GM23338 (cell line): ENCODE results near the gene QRFP. TPM values are rescaled to one million over a fixed set of nuclear protein-coding genes. Genes with fewer than 3 reads are reported as not detected.

Experiments
- ATAC-seq: fragments of 200-7000 bp; cut with Tn5 transposase; 3 replicates; pipeline ENCODE4 v1.9.1; 2020
- DNase-seq: peaks from one replicate; pipeline ENCODE4 v3.0.0-alpha.2; 2015; ENCODE audit warnings: low spot score
- H2AFZ ChIP-seq: fragments of 200-600 bp; sonication (generic); 2 replicates; pipeline ENCODE4 v1.8.0; 2016; ENCODE audit warnings: antibody characterized with exemption, mild to moderate bottlenecking, moderate library complexity
- H3F3A ChIP-seq: fragments of 200-600 bp; sonication (generic); replicated peaks from 2 replicates; pipeline ENCODE4 v1.8.0; 2017; ENCODE audit warnings: antibody characterized with exemption, mixed run types, low read depth
- H3K27ac ChIP-seq: fragments of 200-600 bp; sonication (generic); 2 replicates; pipeline ENCODE4 v1.6.1; 2016; ENCODE audit warnings: low read depth
- H3K27me3 ChIP-seq: fragments of 200-600 bp; sonication (generic); 2 replicates; pipeline ENCODE4 v1.8.0; 2016; ENCODE audit warnings: mild to moderate bottlenecking, mixed run types, moderate library complexity; ENCODE audit not compliant: insufficient read depth
- H3K36me3 ChIP-seq: fragments of 200-600 bp; sonication (generic); 2 replicates; pipeline ENCODE4 v1.8.0; 2016; ENCODE audit warnings: mild to moderate bottlenecking; ENCODE audit not compliant: insufficient read depth
- H3K4me1 ChIP-seq: fragments of 200-600 bp; sonication (generic); 2 replicates; pipeline ENCODE4 v1.8.0; 2016; ENCODE audit warnings: mild to moderate bottlenecking, moderate library complexity; ENCODE audit not compliant: insufficient read depth
- H3K4me2 ChIP-seq: fragments of 200-600 bp; sonication (generic); 2 replicates; pipeline ENCODE4 v1.7.1; 2017; ENCODE audit warnings: mixed run types
- H3K4me3 ChIP-seq: fragments of 200-600 bp; sonication (generic); 2 replicates; pipeline ENCODE4 v1.6.1; 2016; ENCODE audit warnings: mixed run types
- H3K79me2 ChIP-seq: fragments of 200-600 bp; sonication (generic); replicated peaks from 2 replicates; pipeline ENCODE4 v1.8.0; 2017; ENCODE audit warnings: mild to moderate bottlenecking; ENCODE audit not compliant: insufficient read depth
- H3K9me2 ChIP-seq: fragments of 200-600 bp; sonication (generic); 2 replicates; pipeline ENCODE4 v1.8.0; 2017; ENCODE audit not compliant: insufficient read depth
- H4K20me1 ChIP-seq: fragments of 200-600 bp; sonication (generic); replicated peaks from 2 replicates; pipeline ENCODE4 v1.8.0; 2017; ENCODE audit warnings: mild to moderate bottlenecking; ENCODE audit not compliant: insufficient read depth
- H3K27ac Mint-ChIP-seq: 2 replicates; pipeline ENCODE4 v1.8.0; 2020; ENCODE audit warnings: inconsistent platforms, mild to moderate bottlenecking, moderate library complexity, mixed read lengths
- H3K27me3 Mint-ChIP-seq: 3 replicates; pipeline ENCODE4 v1.8.0; 2022; ENCODE audit warnings: low read depth, mild to moderate bottlenecking, moderate library complexity, mixed read lengths, inconsistent platforms; ENCODE audit not compliant: insufficient read depth, poor library complexity
- H3K36me3 Mint-ChIP-seq: 3 replicates; pipeline ENCODE4 v1.8.0; 2021; ENCODE audit warnings: low read depth, mild to moderate bottlenecking, inconsistent platforms, moderate library complexity, mixed read lengths
- H3K4me1 Mint-ChIP-seq: 3 replicates; pipeline ENCODE4 v1.8.0; 2020; ENCODE audit warnings: mild to moderate bottlenecking, inconsistent platforms, mixed read lengths
- H3K4me3 Mint-ChIP-seq: 3 replicates; pipeline ENCODE4 v1.8.0; 2021; ENCODE audit warnings: moderate library complexity, mild to moderate bottlenecking, inconsistent platforms, mixed read lengths
- H3K9me3 Mint-ChIP-seq: 3 replicates; pipeline ENCODE4 v1.8.0; 2020; ENCODE audit warnings: moderate library complexity, mild to moderate bottlenecking, inconsistent platforms, mixed read lengths
- CREB1 ChIP-seq: fragments of 250-450 bp; sonication (Bioruptor Pico); IDR thresholded peaks from 2 replicates; pipeline ENCODE4 v1.5.0; 2020; ENCODE audit warnings: low read depth, mild to moderate bottlenecking, moderate library complexity
- CTCF ChIP-seq, 2 experiments: fragments of 200-600 bp in 1 of 2; sonication (generic) in 1 of 2; conservative IDR thresholded peaks; 2 replicates each; pipeline versions ENCODE4 v1.5.1 to v1.6.1; 2016 to 2017; ENCODE audit warnings: antibody characterized with exemption in 2 of 2, low read depth in 2 of 2, mild to moderate bottlenecking in 2 of 2, moderate library complexity in 1 of 2
- ETS1 ChIP-seq: IDR thresholded peaks from 2 replicates; pipeline ENCODE4 v1.6.1; 2016; ENCODE audit warnings: antibody characterized with exemption
- EZH2 ChIP-seq: fragments of 200-600 bp; sonication (generic); IDR thresholded peaks from one replicate; pipeline ENCODE4 v1.8.0; 2017; ENCODE audit warnings: antibody characterized with exemption, mild to moderate bottlenecking, low read depth; ENCODE audit not compliant: unreplicated experiment
- JUNB ChIP-seq: IDR thresholded peaks from one replicate; pipeline ENCODE4 v1.6.1; 2016; ENCODE audit warnings: antibody characterized with exemption; ENCODE audit not compliant: unreplicated experiment
- NANOG ChIP-seq: IDR thresholded peaks from 2 replicates; pipeline ENCODE4 v1.6.1; 2016; ENCODE audit warnings: antibody characterized with exemption, borderline replicate concordance
- POLR2AphosphoS5 ChIP-seq: IDR thresholded peaks from 2 replicates; pipeline ENCODE4 v1.6.1; 2016; ENCODE audit warnings: antibody characterized with exemption, low read depth
- REST ChIP-seq: IDR thresholded peaks from one replicate; pipeline ENCODE4 v1.6.1; 2018; ENCODE audit warnings: antibody characterized with exemption; ENCODE audit not compliant: unreplicated experiment
- ZNF114 ChIP-seq: fragments of 250-450 bp; sonication (Bioruptor Pico); IDR thresholded peaks from 2 replicates; pipeline ENCODE4 v1.5.0; 2020; ENCODE audit warnings: mild to moderate bottlenecking, moderate library complexity
- ZNF331 ChIP-seq: fragments of 250-450 bp; sonication (Bioruptor Pico); IDR thresholded peaks from 2 replicates; pipeline ENCODE4 v1.5.0; 2020; ENCODE audit warnings: low read depth, mild to moderate bottlenecking, moderate library complexity
- ZNF462 ChIP-seq: fragments of 250-450 bp; sonication (Bioruptor Pico); IDR thresholded peaks from 2 replicates; pipeline ENCODE4 v1.5.0; 2020; ENCODE audit warnings: mild to moderate bottlenecking, moderate library complexity
- polyA plus RNA-seq: library from polyadenylated mRNA; unstranded; fragments of >200 nt; fragmentation: Nextera tagmentation; extraction: Ambion mirVana; gene quantifications from 2 replicates; pipeline ENCODE4 v1.2.1, GENCODE V29; 2016
- total RNA-seq: library from RNA; depleted of rRNA; stranded (reverse); fragments of >200 nt; shearing (Covaris generic); gene quantifications from 2 replicates; pipeline ENCODE4 v1.2.3, GENCODE V29; 2014

The QRFP gene
- total and polyA plus RNA-seq, 2 experiments from 2014 or later, result not detected

GRCh38 chr9:130882696-130883225 lies 13.9 kb downstream of the QRFP start:
- Mint-ChIP-seq H3K27me3 (peaks cover 5% of the 10 kb centered on the region), H3K36me3 (peaks cover 81% of the 10 kb centered on the region), H3K27ac (no peak overlapping the region), H3K4me1 (peaks cover 7% of the 10 kb centered on the region; the same call in 1 of the 3 replicates), H3K4me3 (no peak overlapping the region), H3K9me3 (no peaks in the 10 kb centered on the region)
- H2AFZ ChIP-seq, result no peak overlapping the region
- 0 out of 2 replicates have a peak, but pooled peaks cover 6% of the 10 kb centered on the region for H4K20me1 ChIP-seq
- TF ChIP-seq NANOG, result no peak
- TF ChIP-seq ZNF462 (CRISPR knock-in tag), result no peak
- no peak for TF ChIP-seq ETS1
- TF ChIP-seq ZNF331 (CRISPR knock-in tag), result no peak
- no peak for TF ChIP-seq ZNF114 (CRISPR knock-in tag)
- no peak for TF ChIP-seq REST
- no peak for TF ChIP-seq EZH2
- TF ChIP-seq POLR2AphosphoS5, result no peak
- TF ChIP-seq CTCF (conservative IDR thresholded peaks at IDR 0.05; ENCODE audit: low read depth in 2 of 2), result no peak
- TF ChIP-seq JUNB, result no peak
- TF ChIP-seq CREB1 (CRISPR knock-in tag), result no peak
- H3K27me3 ChIP-seq, result no peaks in the 10 kb centered on the region
- H3K4me1 ChIP-seq, result no peaks in the 10 kb centered on the region
- H3K9me2 ChIP-seq, result no peaks in the 10 kb centered on the region
- no peaks in the 10 kb centered on the region for H3F3A ChIP-seq
- no peak overlapping the region for H3K4me2 ChIP-seq
- DNase-seq (no peak), ATAC-seq (no peak)
- peaks cover 62% of the 10 kb centered on the region for H3K36me3 ChIP-seq
- no peaks in the 10 kb centered on the region for H3K79me2 ChIP-seq
- H3K27ac ChIP-seq, result no peak overlapping the region
- no peak overlapping the region for H3K4me3 ChIP-seq
